Liver (tissue), 9 donors: ENCODE measurements around the gene OR1D2. TPM values are rescaled to one million over a fixed set of nuclear protein-coding genes. Genes with fewer than 3 reads are reported as not detected.

Source experiments
- DNase-seq: peaks from one replicate; pipeline ENCODE4 v3.0.0-alpha.2; 2017; ENCODE audit warnings: low spot score
- H3K27ac ChIP-seq, 2 donors: one replicate each; pipeline ENCODE4 v1.7.0; 2013; ENCODE audit warnings: inconsistent platforms in 2 of 2, low read length in 2 of 2, control low read depth in 1 of 2, low read depth in 1 of 2, mild to moderate bottlenecking in 1 of 2
- H3K27me3 ChIP-seq, 4 donors: one replicate each; pipeline versions ENCODE4 v1.6.1 to v1.7.0; 2013; ENCODE audit warnings: low read length in 3 of 4, inconsistent platforms in 1 of 4, mild to moderate bottlenecking in 1 of 4, moderate library complexity in 1 of 4; ENCODE audit not compliant: control insufficient read depth in 4 of 4, insufficient read depth in 4 of 4
- H3K36me3 ChIP-seq, 4 donors: one replicate each; pipeline versions ENCODE4 v1.6.1 to v1.7.0; 2013; ENCODE audit warnings: low read length in 3 of 4, mild to moderate bottlenecking in 3 of 4, low read depth in 1 of 4, moderate library complexity in 1 of 4; ENCODE audit not compliant: control insufficient read depth in 4 of 4, insufficient read depth in 3 of 4
- H3K4me1 ChIP-seq, 4 donors: one replicate each; pipeline versions ENCODE4 v1.6.1 to v1.7.0; 2013; ENCODE audit warnings: low read length in 3 of 4, mild to moderate bottlenecking in 3 of 4, moderate library complexity in 1 of 4; ENCODE audit not compliant: control insufficient read depth in 4 of 4, insufficient read depth in 4 of 4
- H3K4me3 ChIP-seq, 3 donors: one replicate each; pipeline versions ENCODE4 v1.6.1 to v1.7.0; 2013; ENCODE audit warnings: low read length in 3 of 3, control low read depth in 1 of 3, low read depth in 1 of 3, mild to moderate bottlenecking in 1 of 3
- H3K9ac ChIP-seq, 2 donors: one replicate each; pipeline ENCODE4 v1.7.0; 2013; ENCODE audit warnings: low read length in 2 of 2, mild to moderate bottlenecking in 2 of 2, moderate library complexity in 2 of 2, control low read depth in 1 of 2, low read depth in 1 of 2
- H3K9me3 ChIP-seq, 4 donors: one replicate each; pipeline versions ENCODE4 v1.6.1 to v1.7.0; 2013; ENCODE audit warnings: low read length in 3 of 4; ENCODE audit not compliant: control insufficient read depth in 4 of 4
- EGR1 ChIP-seq, 2 donors: IDR thresholded peaks; 2 replicates each; pipeline ENCODE4 v1.6.1; 2016 to 2018; ENCODE audit warnings: antibody characterized with exemption in 2 of 2, low read depth in 2 of 2
- FOXA1 ChIP-seq: IDR thresholded peaks from 2 replicates; pipeline ENCODE4 v1.6.1; 2016; ENCODE audit warnings: antibody characterized with exemption
- FOXA2 ChIP-seq: IDR thresholded peaks from 2 replicates; pipeline ENCODE4 v1.6.1; 2016; ENCODE audit warnings: antibody characterized with exemption
- JUND ChIP-seq, 2 donors: IDR thresholded peaks; 2 replicates each; pipeline ENCODE4 v1.6.1; 2016; ENCODE audit warnings: antibody characterized with exemption in 2 of 2
- NR2F2 ChIP-seq: IDR thresholded peaks from 2 replicates; pipeline ENCODE4 v1.6.1; 2016; ENCODE audit warnings: antibody characterized with exemption
- RXRA ChIP-seq, 2 donors: IDR thresholded peaks; 2 replicates each; pipeline ENCODE4 v1.6.1; 2017 to 2018; ENCODE audit warnings: antibody characterized with exemption in 2 of 2, mild to moderate bottlenecking in 1 of 2
- TAF1 ChIP-seq: conservative IDR thresholded peaks from 2 replicates; pipeline ENCODE4 v1.6.1; 2016; ENCODE audit warnings: antibody characterized with exemption, mild to moderate bottlenecking
- WGBS: extraction: QIAGEN DNeasy Blood & Tissue Kit; methylation state at CpG from one replicate; pipeline ENCODE4 v1.1.7; 2013; 5-methylcytosine and 5-hydroxymethylcytosine counted together
- polyA plus RNA-seq, 2 donors: library from polyadenylated mRNA; stranded (reverse) in 1 of 2; unstranded in 1 of 2; fragments of 200-250 nt in 1 of 2; fragments of >200 nt in 1 of 2; fragmentation: Nextera tagmentation in 1 of 2; extraction: Ambion mirVana in 1 of 2; gene quantifications; one replicate each; pipeline versions ENCODE4 v1.2.1 to v1.2.3, GENCODE V29; 2013 to 2015
- total RNA-seq, 2 donors: library from RNA; depleted of rRNA; stranded (reverse); fragments of >200 nt; gene quantifications; one replicate each; pipeline ENCODE4 v1.2.3, GENCODE V29; 2014
- TF ChIP-seq, protein P1 (sequence below): fragments of 150-350 bp; IDR thresholded peaks from 2 replicates; pipeline ENCODE4 v1.5.1; 2017; ENCODE audit warnings: improper control_type of control experiment, low read depth, low read length; ENCODE audit not compliant: missing input control
- TF ChIP-seq, protein P2 (sequence below): IDR thresholded peaks from 2 replicates; pipeline ENCODE4 v1.6.1; 2016; ENCODE audit warnings: antibody characterized with exemption, mild to moderate bottlenecking
- TF ChIP-seq, protein P3 (sequence below): IDR thresholded peaks from 2 replicates; pipeline ENCODE4 v1.6.1; 2016; ENCODE audit warnings: antibody characterized with exemption
- TF ChIP-seq, protein P4 (sequence below): IDR thresholded peaks from 2 replicates; pipeline ENCODE4 v1.6.1; 2016; ENCODE audit warnings: antibody characterized with exemption
- donor health status: healthy.
- donor health status: healthy.
- donor health status: healthy.
- donor health status: healthy.
- donor health status: healthy.

Gene OR1D2
- total and polyA plus RNA-seq, 4 donors, result not detected

DNA sequence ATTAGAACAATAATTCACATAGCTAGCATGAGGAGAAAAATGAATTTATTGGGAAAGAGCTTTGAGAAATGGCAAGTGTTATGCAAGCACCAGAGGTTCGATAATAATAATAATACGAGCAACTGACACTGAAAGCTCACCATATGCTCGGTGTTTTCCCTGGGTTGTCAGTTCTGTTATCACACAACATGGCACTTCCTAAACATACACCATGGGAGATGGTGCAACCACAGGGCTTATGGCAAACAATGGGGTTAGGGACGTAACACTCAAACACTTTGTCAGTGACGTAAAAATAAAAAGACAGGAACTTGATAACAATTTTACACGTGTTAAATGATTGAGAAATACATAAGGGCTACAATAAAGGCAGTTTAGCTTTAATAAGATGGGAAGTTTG lies 64.5 kb downstream of the OR1D2 start:
- no peak for DNase-seq
- TF ChIP-seq RXRA (IDR thresholded peaks at IDR 0.05), result no peak
- TF ChIP-seq, protein P1, sequence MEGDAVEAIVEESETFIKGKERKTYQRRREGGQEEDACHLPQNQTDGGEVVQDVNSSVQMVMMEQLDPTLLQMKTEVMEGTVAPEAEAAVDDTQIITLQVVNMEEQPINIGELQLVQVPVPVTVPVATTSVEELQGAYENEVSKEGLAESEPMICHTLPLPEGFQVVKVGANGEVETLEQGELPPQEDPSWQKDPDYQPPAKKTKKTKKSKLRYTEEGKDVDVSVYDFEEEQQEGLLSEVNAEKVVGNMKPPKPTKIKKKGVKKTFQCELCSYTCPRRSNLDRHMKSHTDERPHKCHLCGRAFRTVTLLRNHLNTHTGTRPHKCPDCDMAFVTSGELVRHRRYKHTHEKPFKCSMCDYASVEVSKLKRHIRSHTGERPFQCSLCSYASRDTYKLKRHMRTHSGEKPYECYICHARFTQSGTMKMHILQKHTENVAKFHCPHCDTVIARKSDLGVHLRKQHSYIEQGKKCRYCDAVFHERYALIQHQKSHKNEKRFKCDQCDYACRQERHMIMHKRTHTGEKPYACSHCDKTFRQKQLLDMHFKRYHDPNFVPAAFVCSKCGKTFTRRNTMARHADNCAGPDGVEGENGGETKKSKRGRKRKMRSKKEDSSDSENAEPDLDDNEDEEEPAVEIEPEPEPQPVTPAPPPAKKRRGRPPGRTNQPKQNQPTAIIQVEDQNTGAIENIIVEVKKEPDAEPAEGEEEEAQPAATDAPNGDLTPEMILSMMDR, result no peak

DNA sequence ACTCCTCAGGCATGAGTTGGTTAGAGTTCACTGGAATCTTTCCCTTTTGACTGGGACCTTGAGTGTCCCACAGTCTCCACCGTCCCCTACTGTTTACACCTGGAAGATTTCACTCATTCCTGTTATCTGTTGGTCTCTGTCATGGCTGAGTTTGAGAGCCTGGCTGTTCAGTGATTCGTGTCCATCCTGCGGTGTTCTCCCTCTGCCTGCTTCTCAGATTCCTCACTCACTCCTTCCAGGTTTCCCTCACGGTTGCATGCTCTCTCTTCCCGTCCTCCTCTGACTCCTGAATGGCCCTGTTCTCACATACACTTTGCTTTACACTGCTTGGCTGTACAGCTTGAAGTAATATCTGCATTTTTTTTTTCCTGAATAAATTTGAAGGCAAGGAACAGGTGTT lies 65.3 kb downstream of the OR1D2 start:
- no peak overlapping the region for H3K4me3 ChIP-seq
- H3K36me3 ChIP-seq, result no peaks in the 10 kb centered on the region
- no peak overlapping the region for H3K9ac ChIP-seq
- DNase-seq, result no peak
- 46% methylated on average over 5 of the region's 5 CpGs for WGBS
- peaks cover 0 to 4% (median 4%) of the 10 kb centered on the region in 4 donors for H3K9me3 ChIP-seq
- H3K4me1 ChIP-seq, result no peaks in the 10 kb centered on the region
- H3K27me3 ChIP-seq, result peaks cover 0 to 4% (median 0%) of the 10 kb centered on the region in 4 donors
- TF ChIP-seq FOXA1, result no peak
- TF ChIP-seq EGR1 (IDR thresholded peaks at IDR 0.05; ENCODE audit: low read depth in 2 of 2), result no peak
- TF ChIP-seq TAF1, result no peak
- no peak for TF ChIP-seq FOXA2
- TF ChIP-seq, protein P2, sequence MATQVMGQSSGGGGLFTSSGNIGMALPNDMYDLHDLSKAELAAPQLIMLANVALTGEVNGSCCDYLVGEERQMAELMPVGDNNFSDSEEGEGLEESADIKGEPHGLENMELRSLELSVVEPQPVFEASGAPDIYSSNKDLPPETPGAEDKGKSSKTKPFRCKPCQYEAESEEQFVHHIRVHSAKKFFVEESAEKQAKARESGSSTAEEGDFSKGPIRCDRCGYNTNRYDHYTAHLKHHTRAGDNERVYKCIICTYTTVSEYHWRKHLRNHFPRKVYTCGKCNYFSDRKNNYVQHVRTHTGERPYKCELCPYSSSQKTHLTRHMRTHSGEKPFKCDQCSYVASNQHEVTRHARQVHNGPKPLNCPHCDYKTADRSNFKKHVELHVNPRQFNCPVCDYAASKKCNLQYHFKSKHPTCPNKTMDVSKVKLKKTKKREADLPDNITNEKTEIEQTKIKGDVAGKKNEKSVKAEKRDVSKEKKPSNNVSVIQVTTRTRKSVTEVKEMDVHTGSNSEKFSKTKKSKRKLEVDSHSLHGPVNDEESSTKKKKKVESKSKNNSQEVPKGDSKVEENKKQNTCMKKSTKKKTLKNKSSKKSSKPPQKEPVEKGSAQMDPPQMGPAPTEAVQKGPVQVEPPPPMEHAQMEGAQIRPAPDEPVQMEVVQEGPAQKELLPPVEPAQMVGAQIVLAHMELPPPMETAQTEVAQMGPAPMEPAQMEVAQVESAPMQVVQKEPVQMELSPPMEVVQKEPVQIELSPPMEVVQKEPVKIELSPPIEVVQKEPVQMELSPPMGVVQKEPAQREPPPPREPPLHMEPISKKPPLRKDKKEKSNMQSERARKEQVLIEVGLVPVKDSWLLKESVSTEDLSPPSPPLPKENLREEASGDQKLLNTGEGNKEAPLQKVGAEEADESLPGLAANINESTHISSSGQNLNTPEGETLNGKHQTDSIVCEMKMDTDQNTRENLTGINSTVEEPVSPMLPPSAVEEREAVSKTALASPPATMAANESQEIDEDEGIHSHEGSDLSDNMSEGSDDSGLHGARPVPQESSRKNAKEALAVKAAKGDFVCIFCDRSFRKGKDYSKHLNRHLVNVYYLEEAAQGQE, result no peak
- TF ChIP-seq JUND (IDR thresholded peaks at IDR 0.05), result no peak
- no peak for TF ChIP-seq NR2F2
- TF ChIP-seq, protein P3, sequence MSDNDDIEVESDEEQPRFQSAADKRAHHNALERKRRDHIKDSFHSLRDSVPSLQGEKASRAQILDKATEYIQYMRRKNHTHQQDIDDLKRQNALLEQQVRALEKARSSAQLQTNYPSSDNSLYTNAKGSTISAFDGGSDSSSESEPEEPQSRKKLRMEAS, result no peak
- TF ChIP-seq, protein P1, result no peak
- no peak for TF ChIP-seq RXRA (IDR thresholded peaks at IDR 0.05)
- TF ChIP-seq, protein P4, sequence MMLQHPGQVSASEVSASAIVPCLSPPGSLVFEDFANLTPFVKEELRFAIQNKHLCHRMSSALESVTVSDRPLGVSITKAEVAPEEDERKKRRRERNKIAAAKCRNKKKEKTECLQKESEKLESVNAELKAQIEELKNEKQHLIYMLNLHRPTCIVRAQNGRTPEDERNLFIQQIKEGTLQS, result no peak
- no peak overlapping the region for H3K27ac ChIP-seq

More for the DNA sequence above, 64.5 kb downstream of the OR1D2 start:
- H3K9ac ChIP-seq, result no peak overlapping the region
- peaks cover 0 to 6% (median 0%) of the 10 kb centered on the region in 4 donors for H3K27me3 ChIP-seq
- H3K9me3 ChIP-seq, result peaks cover 0 to 9% (median 5%) of the 10 kb centered on the region in 4 donors
- no peak overlapping the region for H3K4me3 ChIP-seq
- WGBS, result 44% methylated on average over 6 of the region's 6 CpGs
- no peaks in the 10 kb centered on the region for H3K4me1 ChIP-seq
- H3K27ac ChIP-seq, result no peak overlapping the region
- no peaks in the 10 kb centered on the region for H3K36me3 ChIP-seq

Other genes starting within 250 kb of the OR1D2 start
- not detected for gene OR1D5, start 40.8 kb downstream of the OR1D2 start, total RNA-seq
- gene OR1D5, start 40.8 kb downstream of the OR1D2 start, polyA plus RNA-seq, result not detected
- gene OR1G1, start 23.1 kb upstream of the OR1D2 start, total RNA-seq, result not detected
- not detected for gene OR1G1, start 23.1 kb upstream of the OR1D2 start, polyA plus RNA-seq
- not detected for gene OR1A2, start 93.1 kb upstream of the OR1D2 start, total RNA-seq
- not detected for gene OR1A2, start 93.1 kb upstream of the OR1D2 start, polyA plus RNA-seq
- not detected for gene OR1A1, start 103.2 kb upstream of the OR1D2 start, total RNA-seq
- gene OR1A1, start 103.2 kb upstream of the OR1D2 start, polyA plus RNA-seq, result not detected
- not detected for gene OR3A1, start 193.9 kb upstream of the OR1D2 start, total RNA-seq
- gene OR3A1, start 193.9 kb upstream of the OR1D2 start, polyA plus RNA-seq, result not detected